NCI-H2227 treated with DMSO at 0.1 percent for 48 hours (cell line): ENCODE data around the gene ZNF169.
"Not testable (repeated sequence)": the region's sequence is repeated elsewhere in the genome, so short reads cannot be mapped to it uniquely, and the experiment has no call there.

Experiments
- DNase-seq: peaks from one replicate; lab custom pipeline; 2025; lab: John Stamatoyannopoulos, UW

Gene ZNF169

DNA sequence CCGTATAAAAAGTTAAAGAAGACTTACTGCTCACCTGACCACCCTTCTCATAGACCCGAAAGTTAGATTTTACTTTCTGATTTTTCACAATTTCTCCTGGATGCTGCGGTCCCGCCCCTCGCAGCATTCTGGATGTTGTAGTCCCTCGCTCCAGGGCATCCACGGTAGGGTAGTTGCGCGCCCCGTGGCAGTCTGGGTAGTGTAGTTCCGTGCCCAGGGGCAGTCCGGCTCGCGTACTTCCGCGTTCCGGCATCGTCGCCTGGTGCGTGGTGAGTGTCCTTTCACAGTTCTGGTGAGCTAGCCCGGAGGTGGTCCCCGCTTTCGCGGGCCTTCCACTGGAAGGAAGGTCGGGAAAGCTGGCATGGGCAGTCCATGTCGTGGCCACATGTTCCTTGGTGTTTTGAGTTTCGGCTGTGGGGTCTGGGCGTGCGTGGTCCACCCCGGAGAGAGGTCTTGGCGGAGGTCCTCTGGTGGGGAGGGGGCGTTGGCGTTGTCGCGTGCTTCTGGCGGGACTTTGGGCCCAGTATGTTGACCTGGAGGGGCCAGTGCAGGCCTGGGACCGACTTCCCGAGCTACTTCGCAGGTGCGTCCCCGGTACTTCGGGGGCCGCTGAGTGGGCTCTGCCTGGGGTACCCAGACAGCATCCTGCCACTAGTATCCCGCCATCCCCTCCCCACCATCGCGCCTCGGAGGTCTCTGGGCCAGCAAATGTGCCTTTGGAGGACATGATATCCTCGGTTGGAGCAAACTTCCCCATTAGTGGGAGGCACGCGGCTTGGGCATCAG, at the start of gene ZNF169:
TSS of gene ZNF169 (plus strand) at position 222 of the 786 bp plus-strand sequence. CDS start 19,515 bp downstream, outside the sequence.
- DNase-seq, result peak; percentile 75

GRCh38 chr9:94210616-94211603, 48.2 kb upstream of the ZNF169 start:
- DNase-seq, result no peak

- no peak for DNase-seq
Observed at GRCh38 chr9:94212091-94212490, 47.0 kb upstream of the ZNF169 start.

GRCh38 chr9:94212531-94212930, 46.6 kb upstream of the ZNF169 start:
- no peak for DNase-seq

DNA sequence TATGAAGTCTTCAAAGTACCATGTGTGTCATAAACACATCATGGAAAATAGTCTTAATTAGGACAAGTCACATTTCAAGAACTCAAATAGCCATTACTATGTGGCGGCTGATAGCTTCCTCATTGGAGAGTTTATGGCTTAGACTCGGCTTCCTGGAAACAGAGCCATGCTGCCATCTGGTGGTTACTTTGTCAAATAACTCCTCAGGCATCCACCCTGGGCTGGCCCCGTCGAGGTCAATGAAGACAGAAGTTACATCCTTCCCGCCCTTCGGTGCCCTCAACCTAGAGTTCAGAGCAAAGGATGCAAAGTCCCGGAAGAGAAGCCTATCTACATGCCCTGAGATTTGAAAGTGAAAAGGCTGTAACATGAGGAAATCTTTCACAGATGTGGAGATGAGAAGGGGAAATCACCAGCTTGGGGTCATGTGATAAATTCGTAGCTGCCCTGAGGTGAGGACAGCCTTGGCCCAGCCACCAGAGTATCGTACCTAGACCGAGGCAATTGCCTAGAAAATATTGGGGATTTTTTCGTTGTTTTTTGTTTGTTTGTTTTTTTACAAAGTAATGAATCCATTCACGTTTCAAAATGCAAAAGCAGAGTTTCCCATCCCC, 45.5 kb upstream of the ZNF169 start:
- peak; percentile 36 for DNase-seq

- no peak for DNase-seq
Observed at GRCh38 chr9:94222870-94223269, 36.2 kb upstream of the ZNF169 start.

- not testable (repeated sequence) for DNase-seq
Observed at GRCh38 chr9:94225413-94225812, 33.7 kb upstream of the ZNF169 start.

- no peak for DNase-seq
Observed at GRCh38 chr9:94228616-94229015, 30.5 kb upstream of the ZNF169 start.

GRCh38 chr9:94232428-94232827, 26.7 kb upstream of the ZNF169 start:
- no peak for DNase-seq

DNA sequence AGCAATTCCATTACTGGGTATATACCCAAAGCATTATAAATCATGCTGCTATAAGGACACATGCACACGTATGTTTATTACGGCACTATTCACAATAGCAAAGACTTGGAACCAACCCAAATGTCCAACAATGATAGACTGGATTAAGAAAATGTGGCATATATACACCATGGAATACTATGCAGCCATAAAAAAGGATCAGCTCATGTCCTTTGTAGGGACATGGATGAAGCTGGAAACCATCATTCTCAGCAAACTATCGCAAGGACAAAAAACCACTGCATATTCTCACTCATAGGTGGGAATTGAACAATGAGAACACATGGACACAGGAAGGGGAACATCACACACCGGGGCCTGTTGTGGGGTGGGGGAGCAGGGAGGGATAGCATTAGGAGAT, 18.0 kb upstream of the ZNF169 start:
- not testable (repeated sequence) for DNase-seq

DNA sequence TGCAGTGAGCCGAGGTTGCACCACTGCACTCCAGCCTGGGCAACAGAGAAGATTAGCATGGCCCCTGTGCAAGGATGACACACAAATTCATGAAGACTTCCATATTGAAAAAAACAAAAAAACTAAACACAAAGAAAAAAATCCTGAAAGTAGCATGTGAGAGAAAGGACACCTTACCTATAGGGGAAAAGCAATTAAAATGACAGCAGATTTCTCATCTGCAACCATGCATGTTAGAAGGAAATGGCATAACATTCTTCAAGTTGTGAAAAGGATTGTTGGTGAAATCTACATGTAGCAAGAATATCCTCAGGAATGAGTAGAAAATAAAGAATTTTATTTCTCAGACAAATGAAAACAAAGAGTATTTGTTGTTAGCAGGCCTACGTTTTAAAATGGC, 13.4 kb upstream of the ZNF169 start:
- DNase-seq, result no peak

DNA sequence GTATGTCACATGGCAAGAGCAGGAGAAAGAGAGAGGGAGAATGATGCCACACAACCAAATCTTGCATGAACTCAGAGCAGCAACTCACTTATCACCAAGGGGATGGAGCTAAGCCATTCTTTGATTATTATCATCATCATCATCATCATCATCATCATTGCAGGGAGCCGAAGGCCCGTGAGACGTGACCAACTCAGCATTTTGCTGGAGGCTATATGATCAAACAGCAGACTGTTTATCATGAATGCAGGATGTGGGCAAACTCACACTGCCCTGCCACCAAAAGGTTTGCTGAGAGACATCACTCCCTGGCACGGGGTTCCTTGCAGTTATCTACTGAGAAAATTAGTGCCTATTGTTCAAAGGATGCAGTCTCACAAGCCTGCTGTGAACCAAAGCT, 8.6 kb upstream of the ZNF169 start:
- DNase-seq, result peak; percentile 1

DNA sequence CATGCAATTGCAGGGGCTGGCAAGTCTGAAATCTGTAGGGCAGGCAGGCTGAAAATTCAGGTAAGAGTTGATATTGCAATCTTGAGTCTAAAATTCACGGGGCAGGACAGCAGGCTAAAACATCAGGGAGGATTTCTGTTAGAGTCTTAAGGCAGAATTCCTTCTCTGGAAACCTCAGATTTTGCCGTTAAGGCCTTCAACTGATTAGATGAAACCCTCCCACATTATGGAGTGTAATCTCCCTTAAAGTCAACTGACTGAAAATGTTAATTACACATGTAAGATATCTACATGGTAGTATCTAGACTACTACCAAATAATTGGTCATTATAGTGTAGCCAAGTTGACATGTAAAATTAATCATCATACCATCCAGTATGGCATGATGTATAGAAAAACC, 3.1 kb upstream of the ZNF169 start:
- DNase-seq, result no peak

DNA sequence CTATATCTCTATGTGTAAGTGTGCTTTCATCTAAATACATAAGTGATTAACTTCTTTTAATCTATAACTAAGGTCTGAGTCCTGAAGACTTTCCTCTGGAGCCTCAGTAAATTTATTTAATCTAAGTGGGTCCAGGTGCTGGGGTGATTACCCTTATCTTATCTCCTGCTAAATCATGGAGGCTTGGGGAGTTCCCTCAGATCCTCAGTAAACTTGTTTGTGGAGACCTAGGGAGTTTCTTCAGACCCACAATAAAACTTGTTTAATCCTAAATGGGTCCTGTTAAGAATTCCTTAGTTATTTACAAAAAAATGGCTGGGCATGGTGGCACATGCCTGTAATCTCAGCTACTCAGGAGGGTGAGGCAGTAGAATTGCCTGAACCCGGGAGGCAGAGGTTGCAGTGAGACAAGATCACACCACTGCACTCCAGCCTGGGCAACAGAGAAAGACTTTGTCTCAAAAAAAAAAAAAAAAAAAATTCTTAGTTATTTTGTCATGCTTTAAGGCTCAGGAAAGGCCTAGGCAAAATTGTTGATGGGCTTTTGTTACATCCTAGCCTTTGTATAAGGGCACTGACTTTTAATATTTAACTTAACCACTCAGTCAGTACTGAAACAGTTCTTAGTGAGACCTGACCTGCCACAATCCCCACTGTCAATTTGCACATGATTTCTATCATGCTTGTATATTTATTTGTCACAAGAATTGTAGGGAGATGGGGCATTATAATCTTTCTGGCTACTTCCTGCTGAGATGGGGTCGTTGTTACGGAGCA, 6.7 kb downstream of the ZNF169 start:
- DNase-seq, result not testable (repeated sequence)

- DNase-seq, result no peak
Observed at GRCh38 chr9:94269264-94269663, 10.2 kb downstream of the ZNF169 start.

DNA sequence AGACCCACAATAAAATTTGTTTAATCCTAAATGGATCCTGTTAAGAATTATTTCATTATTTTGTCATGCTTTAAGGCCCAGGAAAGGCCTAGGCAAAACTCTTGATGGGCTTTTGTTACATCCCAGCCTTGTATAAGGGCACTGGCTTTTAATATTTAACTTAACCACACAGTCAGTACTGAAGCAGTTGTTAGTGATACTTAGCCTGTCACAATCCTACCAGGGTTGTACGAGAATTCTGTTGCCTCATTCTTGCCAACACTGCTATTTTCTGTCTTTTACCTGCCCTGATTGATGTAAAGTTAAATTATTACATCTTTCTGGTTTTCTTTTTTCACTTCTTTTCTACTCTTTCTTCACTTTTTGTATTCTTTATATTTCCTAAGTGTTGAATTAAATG, 10.9 kb downstream of the ZNF169 start:
- DNase-seq, result no peak

DNA sequence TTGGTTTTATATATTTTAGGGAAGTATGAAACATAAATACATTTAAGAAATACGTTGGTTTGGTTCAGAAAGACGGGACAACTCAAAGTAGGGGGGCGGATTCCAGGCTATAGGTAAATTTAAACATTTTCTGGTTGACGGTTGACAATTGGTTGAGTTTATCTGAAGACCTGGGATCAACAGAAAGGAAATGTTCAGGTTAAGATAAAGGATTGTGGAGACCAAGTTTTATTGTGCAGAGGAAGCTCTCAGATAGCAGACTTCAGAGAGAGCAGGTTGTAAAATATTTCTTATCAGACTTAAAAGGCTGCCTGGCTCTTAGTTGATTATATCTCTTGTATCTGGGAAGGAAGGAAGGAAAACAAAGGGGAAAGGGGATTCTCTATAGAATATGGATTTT, 17.9 kb downstream of the ZNF169 start:
- DNase-seq, result not testable (repeated sequence)

DNA sequence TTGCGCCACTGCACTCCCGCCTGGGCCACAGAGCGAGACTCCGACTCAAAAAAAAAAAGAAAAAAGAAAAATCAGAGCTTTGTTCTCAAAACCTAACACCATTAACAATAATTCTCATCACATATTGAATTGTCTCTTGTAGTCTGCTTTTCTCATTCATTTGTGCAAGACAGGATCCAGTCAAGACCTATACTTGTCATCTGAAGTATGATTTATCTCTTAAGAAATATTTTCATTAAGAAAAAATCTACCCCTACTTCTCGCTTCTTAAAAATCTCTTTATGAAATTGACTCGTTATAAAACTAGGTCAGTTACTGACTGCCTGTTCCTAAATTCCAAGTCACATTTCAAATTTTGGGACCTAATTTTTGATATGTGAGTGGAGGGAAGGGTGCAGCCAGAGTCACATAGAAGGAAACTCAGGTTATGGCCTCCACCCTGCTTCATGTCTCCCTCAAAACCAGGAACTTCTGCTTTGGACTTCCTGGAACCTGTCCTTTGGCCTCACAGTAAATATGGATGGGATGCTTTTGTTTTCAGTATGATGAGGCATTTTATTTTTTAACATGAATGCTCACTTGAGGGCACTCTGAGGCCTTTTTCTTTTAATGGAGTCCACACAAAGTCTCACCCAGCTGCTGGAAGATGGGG, 18.9 kb downstream of the ZNF169 start:
- no peak for DNase-seq

DNA sequence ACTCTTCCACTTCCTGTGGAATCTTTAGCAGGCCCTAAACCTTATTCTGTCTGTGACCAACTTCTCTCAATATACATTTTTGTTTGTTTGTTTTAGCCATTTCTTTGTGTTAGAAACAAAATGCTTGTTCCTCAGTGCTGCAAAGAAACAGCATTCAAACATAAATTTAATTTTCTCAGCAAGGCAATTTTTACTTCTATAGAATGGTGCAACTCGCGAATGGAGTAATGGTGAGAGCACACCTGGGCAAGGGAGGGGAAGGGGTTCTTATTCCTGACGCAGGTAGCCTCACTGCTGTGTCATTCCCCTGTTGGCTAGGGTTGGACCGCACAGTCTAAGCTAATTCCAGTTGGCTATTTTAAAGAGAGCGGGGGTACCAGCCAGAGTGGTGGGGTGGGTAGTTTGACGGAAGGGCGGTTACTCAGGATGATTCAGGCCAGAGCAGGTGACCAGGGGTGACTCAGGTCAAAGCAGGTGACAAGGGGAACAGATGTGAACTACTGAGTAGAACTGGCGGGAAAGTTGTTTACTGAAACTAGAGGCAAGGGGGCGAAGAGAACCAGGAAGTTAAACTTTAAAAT, 21.4 kb downstream of the ZNF169 start:
- DNase-seq, result no peak

GRCh38 chr9:94281101-94281500, 22.0 kb downstream of the ZNF169 start:
- no peak for DNase-seq

DNA sequence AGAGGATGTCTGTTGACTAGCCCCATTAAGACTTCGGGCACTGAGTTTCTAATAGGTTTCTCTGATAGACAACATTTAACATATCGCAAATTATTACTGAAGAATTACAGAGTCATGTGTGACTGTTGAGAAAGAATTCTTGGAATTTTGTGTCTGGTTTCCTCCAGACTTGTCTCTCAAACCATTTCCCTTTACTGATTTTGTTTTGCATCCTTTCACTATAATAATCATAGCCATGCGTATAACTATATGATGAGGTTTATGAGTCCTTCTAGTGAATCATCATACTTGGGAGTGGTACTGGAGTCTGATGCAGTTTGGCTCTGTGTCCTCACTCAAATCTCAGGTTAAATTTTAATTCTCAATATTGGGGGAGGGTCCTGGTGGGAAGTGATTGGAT, 27.0 kb downstream of the ZNF169 start:
- DNase-seq, result no peak
